Suppressor macrophage (primary cell): Measurements from ENCODE around the gene FHL2.
"Not testable (repeated sequence)": the region's sequence is repeated elsewhere in the genome, so short reads cannot be mapped to it uniquely, and the experiment has no call there.

Experiments
- DNase-seq, 4 experiments: peaks; one replicate each; pipeline ENCODE4 v3.0.0-alpha.2; 2020 to 2022

The FHL2 gene

GRCh38 chr2:105337122-105338019 is 61.5 kb downstream of the FHL2 start, which contains the start of gene C2orf49:
Gene C2orf49 (plus strand): TSS chr2:105337540. CDS start chr2:105337588, 48 bp downstream.
- peak; percentile 91 to 95 (median 94) for DNase-seq

DNA sequence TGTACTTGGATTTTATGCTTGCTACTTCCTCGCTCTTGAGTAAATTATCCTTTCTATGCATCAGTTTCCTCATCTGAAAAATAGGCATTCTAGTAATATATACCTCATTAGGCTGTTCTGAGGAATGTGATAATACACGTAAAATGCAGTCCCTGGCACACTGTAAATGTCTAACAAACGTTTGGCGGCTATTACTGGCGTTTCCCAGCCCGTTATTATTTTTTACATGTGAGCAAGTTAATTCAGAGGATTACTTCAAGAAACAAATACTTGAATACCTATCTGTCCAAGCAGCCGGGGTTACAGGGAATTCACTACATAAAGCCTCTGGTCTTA is 62.1 kb downstream of the FHL2 start:
- DNase-seq, result no peak

- no peak for DNase-seq
Measured at GRCh38 chr2:105335469-105335868, 63.4 kb downstream of the FHL2 start.

DNA sequence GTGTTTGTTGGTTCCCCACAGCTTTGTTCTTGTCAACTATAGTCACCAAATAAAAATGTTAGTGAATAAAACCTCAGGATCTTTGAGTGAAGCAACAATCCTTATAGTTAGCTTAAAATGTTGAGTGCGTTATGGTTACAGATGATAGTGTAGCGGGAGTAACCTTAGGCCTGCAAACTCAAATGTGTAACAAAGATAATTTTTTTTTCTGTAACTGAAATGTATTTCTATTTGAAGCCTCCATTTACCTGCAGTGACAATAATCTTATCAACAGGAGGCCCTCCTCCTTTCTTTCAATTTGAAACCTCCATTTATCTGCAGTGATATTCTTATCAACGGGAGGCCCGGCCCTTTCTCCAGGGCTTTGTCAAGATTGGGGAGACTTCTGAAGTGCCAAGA is 64.6 kb downstream of the FHL2 start:
- DNase-seq, result no peak

DNA sequence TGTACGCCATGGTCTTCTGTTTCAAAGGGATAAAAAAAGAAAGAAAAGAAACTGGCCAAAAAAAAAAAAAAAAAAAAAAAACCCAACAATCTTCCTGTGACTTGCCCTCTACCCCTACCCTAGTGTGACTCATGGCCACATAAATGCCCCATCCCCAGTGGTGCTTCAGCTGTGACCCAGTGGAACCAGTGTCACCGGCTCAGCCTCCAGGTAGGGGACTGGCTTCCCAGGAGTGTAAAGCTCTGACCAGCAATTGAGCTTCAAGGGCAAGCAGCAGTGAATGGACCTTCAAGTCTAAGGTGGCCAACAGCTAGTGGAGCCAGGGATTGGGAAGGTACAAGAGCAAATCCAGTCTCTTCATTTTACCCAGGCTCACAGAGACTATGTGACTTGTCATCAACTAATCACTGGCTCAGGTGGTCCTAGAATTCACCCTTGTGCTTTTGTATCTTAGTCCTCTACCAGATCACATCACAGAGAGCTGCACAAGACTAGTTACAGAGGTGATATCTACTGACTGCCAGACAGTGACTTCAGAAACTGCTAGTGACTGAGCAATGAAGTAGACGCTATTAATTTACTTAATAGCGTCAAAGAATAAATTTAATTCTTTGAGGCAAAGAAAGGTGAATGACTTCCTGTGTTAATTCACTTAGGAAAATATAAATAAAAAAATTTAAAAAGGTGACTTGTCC is 68.0 kb downstream of the FHL2 start:
- DNase-seq, result no peak

DNA sequence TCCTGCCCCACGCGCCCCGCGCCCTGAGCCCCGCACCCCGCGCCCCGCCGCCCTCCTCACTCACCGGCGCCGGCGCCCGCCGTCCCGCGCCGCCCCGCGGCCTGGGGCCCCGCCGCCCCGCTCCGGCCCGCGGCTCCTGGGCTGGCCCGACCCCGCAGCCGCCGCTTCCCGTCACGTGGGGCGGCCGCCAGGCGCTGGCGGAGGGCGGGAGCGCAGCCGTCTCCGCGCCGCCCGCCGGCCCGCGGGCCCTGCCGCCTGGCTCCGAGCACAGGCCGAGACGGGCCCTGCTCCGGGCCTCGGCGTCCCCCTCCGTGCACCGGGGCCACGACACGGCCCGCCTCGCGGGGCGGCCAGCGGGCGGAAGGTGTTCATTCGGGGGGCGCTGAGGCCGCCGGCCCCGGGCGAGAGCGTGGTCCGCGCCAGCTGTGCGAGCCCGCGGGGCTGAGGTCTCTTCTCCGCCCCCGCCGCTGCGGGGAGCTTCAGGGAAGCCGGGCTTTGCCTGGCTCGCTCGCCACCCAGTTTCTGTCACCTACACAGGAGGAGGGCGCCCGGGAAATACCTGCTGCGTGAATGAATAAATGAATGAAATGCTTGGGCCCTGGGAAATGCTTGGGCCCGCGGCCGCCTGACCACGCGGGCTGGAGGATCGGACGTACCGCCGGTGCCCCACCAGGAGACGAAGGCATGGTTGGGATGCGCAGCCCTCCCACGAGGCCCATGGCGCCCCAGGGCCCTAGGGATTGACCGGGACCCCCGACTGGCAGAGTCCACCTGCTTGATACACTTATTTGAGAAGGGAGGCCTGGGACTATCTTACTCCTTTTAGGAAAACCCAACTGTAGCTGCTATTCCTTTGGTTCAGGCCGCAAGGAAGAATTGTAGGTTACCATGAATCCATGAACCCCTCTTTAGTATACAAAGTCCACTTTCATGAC is 69.0 kb downstream of the FHL2 start, which contains the start of gene TGFBRAP1:
Gene TGFBRAP1 (minus strand): TSS at position 175 of the 935 bp plus-strand sequence. CDS start 21,434 bp downstream, outside the sequence.
- DNase-seq, result peak; percentile 76 to 91 (median 82)

DNA sequence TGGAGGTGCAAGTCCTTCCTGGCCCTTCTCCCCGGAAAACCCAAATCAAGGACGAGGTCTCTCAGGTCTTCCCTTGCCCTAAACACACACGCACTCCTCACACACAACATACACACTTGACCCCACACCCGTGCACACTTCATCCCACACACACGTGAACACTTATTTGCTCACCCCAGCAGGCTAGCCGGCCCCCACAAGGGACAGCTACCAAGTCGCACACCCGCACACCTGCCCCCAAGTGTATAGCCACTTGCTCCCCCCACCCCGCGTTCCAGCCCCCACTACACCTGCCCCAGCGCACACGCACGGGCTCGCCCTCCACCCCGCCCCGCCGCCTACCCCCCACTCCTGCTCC is 69.7 kb downstream of the FHL2 start:
- DNase-seq, result peak in 2 of 4 experiments; percentile 19 to 25

DNA sequence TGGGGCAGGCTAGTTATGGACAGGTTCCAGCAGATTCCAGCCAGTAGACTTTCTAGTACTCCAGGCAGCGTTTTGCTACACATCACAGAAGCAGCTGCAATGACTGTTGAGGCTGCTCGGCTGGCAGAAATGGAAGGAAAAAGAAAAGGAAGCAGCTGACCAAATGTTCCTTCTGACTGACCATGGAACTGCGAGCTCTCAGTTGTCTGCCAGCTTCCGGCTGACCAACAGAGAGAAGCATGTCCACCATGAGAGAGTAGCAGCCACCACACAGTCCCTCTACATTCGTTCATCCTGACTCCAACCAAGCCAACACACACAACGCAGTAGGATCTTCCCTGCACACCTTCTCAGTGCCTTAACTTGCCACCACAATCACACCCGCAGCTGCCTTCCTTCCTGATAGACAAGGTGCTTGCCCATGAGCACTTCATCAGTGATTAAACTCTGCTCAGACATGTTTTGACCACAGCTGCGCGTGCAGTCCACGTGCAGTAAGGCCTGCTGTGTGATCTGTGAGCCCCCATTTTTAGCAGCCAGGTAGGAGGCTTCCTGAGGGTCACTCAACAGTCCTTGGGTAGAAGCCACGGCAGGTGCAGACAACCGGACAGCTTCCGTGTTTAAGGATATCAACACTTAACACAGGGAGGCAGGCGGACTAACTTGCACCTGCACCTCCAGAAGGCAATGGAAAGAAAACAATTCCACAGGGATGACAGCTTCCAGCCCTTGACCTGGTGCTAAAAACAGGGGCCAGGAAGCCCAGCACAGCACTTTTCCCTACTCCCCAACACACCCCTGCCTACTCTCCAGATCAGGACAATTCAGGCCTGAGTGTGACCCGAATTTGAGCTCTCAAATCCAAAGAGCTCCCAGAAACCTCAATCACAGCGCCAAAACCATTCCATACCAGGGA is 70.3 kb downstream of the FHL2 start:
- peak; percentile 50 to 66 (median 64) for DNase-seq

GRCh38 chr2:105327690-105328089 is 71.2 kb downstream of the FHL2 start:
- DNase-seq, result no peak

- DNase-seq, result not testable (repeated sequence)
Measured at GRCh38 chr2:105327271-105327670, 71.6 kb downstream of the FHL2 start.

- DNase-seq, result peak; percentile 40 to 67 (median 59)
Measured at GRCh38 chr2:105325389-105325963, 73.4 kb downstream of the FHL2 start.

GRCh38 chr2:105324732-105325131 is 74.1 kb downstream of the FHL2 start:
- peak in 1 of 4 experiments; percentile 15 for DNase-seq

- peak in 2 of 4 experiments; percentile 22 to 31 for DNase-seq
Measured at GRCh38 chr2:105324101-105324500, 74.8 kb downstream of the FHL2 start.

DNA sequence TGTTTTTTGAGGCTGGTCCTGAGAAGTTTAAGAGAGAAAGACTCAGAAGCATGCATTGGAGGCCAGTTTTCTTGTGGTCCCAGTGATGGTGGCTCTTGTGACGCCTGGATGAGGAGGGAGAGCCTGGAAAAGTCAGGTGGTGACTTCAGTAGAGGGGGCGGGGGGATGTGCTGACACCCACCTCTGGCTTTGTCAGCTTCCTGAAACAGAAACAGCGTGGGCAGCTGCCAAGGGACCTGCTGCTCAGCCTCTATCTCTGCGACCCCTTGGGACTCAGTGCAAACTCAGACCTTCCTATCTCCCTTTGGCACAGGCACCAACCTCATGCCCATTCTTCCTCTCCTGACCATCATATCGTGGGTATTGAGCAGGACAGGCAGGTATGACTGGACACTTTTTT is 75.7 kb downstream of the FHL2 start:
- DNase-seq, result peak in 3 of 4 experiments; percentile 47 to 63 (median 54)

GRCh38 chr2:105321875-105322646 is 76.8 kb downstream of the FHL2 start:
- DNase-seq, result no peak

DNA sequence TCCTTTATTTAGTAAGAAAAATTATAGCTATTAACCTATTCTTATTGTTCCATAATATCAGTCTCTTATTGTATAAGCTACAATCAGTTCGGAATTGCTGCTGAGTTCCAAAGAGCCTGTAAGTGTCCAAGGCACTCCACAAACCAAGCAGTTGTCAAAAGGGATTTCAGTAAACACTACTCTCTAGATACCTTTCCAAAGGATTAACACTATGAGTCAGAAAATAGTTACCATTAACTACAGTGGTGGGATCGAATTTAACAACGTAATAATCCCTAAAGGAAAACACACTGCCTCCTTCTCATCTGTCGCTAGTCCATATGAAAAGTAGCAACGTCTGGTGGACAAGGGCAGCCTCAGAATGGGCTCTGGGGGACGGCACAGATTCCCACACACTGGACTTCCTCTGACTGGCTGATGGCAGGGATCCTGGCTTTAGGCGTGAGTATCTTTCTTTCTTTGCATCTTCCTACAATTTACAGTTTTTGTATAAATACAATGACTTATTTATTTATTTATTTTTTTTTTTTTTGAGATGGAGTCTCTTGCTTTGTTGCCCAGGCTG is 78.1 kb downstream of the FHL2 start:
- no peak for DNase-seq

DNA sequence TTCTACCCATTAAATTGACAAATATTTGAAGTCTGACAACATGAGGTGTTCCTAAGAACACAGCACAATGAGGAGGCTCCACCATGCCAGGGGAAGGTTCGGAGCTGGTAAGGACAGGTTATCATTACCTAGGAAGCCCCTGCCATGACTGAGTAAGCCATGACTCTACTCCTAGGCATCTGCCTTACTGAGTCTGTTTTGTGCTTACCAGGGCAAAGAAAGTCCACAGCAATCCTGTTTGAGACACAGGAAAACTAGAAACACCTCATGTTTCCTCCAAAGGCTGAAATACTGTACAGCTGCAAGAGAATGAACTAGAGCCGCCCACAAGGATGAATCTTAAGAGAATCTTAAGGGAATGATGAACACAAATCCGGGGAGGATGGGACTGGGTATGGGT is 80.9 kb downstream of the FHL2 start:
- DNase-seq, result no peak

- DNase-seq, result no peak
Measured at GRCh38 chr2:105315314-105315713, 83.5 kb downstream of the FHL2 start.

GRCh38 chr2:105313877-105314276 is 85.0 kb downstream of the FHL2 start:
- peak in 2 of 4 experiments; percentile 62 to 69 for DNase-seq
